Measurements from ENCODE around the gene TMEM269.

DNA sequence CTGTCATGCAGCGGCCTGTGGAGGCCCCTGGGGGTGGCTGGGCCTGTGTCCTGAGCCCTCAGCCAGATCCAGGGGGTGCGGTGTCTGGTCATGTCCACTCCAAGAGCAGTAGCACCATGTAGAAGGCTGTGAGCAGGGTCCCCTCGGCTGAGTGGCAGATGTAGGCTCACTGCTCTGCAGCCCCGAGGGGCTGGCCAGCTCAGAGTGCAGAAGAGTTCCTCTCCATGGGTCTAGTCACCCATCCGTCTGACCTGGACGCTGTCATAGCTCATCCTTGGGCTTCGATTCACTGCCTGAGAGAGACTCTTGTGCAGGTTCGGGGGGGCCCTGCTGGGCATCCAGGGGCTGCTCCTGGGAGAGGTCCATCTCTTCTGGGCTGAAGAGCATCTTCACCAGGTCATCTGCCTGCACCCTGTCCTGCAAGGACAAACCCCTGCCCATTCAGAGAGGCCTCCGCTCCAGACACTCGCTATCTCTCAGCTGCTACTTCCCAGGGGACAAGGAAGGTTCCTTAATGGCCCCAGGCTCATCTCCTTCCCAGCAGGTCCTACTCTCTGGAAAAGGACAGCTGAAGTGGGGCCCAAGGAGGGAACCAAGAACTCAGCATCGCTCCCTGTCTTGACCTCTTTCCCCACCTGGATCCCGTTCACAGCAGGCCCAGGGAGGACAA, 38.2 kb upstream of the TMEM269 start:
- TF ChIP-seq, protein P1, sequence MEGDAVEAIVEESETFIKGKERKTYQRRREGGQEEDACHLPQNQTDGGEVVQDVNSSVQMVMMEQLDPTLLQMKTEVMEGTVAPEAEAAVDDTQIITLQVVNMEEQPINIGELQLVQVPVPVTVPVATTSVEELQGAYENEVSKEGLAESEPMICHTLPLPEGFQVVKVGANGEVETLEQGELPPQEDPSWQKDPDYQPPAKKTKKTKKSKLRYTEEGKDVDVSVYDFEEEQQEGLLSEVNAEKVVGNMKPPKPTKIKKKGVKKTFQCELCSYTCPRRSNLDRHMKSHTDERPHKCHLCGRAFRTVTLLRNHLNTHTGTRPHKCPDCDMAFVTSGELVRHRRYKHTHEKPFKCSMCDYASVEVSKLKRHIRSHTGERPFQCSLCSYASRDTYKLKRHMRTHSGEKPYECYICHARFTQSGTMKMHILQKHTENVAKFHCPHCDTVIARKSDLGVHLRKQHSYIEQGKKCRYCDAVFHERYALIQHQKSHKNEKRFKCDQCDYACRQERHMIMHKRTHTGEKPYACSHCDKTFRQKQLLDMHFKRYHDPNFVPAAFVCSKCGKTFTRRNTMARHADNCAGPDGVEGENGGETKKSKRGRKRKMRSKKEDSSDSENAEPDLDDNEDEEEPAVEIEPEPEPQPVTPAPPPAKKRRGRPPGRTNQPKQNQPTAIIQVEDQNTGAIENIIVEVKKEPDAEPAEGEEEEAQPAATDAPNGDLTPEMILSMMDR (conservative IDR thresholded peaks at IDR 0.05) = no peak
- TF ChIP-seq EZH2 (IDR thresholded peaks at IDR 0.05; ENCODE audit: low read depth) = no peak
